ENCODE data around the gene ZNF689. TPM values are rescaled to one million over a fixed set of nuclear protein-coding genes. Genes with fewer than 3 reads are reported as not detected.
A peak's percentile ranks its signal among the peaks of the same experiment; 100 is the strongest.

Gene ZNF689
- total and polyA plus RNA-seq, 2 of the 13 experiments (the other 11 are each of a cell fraction or from before 2014, with no cell fraction given) = 9.7 to 19.5 TPM

GRCh38 chr16:30609926-30610839 lies at the start of gene ZNF689 (continued):
- TF ChIP-seq NFAT5 (CRISPR knock-in tag; IDR thresholded peaks at IDR 0.05) (peak; percentile 73), BHLHE40 (IDR thresholded peaks at IDR 0.05; ENCODE audit: low read length) (no peak), KLF6 (CRISPR knock-in tag; IDR thresholded peaks at IDR 0.05) (peak; percentile 98), MBD4 (IDR thresholded peaks at IDR 0.05; ENCODE audit: borderline replicate concordance, low read length) (no peak), DBP (CRISPR knock-in tag; IDR thresholded peaks at IDR 0.05; ENCODE audit: not compliant biosample characterization) (no peak), SIX1 (CRISPR knock-in tag; IDR thresholded peaks at IDR 0.05; ENCODE audit: borderline replicate concordance) (peak; percentile 66; the same call in 1 of the 2 replicates), KIAA2018 (CRISPR knock-in tag; IDR thresholded peaks at IDR 0.05; ENCODE audit: borderline replicate concordance) (no peak), ZNF740 (CRISPR knock-in tag; IDR thresholded peaks at IDR 0.05) (no peak; the same call in none of the 2 replicates), ATRX (CRISPR knock-in tag; IDR thresholded peaks at IDR 0.05; ENCODE audit: borderline replicate concordance) (no peak), RXRB (CRISPR knock-in tag; IDR thresholded peaks at IDR 0.05; ENCODE audit: borderline replicate concordance) (peak; percentile 81), ZNF431 (CRISPR knock-in tag; IDR thresholded peaks at IDR 0.05; ENCODE audit: borderline replicate concordance, low read depth) (peak; percentile 69; the same call in 1 of the 2 replicates), REL (CRISPR knock-in tag; conservative IDR thresholded peaks at IDR 0.05) (peak; percentile 86), ZNF296 (CRISPR knock-in tag; conservative IDR thresholded peaks at IDR 0.05) (0 out of 2 replicates have a peak, but pooled peaks have one; percentile 19)

Data from HepG2 (cell line).